ENCODE measurements around the gene KLK15.
A peak's percentile ranks its signal among the peaks of the same experiment; 100 is the strongest.

Gene KLK15

DNA sequence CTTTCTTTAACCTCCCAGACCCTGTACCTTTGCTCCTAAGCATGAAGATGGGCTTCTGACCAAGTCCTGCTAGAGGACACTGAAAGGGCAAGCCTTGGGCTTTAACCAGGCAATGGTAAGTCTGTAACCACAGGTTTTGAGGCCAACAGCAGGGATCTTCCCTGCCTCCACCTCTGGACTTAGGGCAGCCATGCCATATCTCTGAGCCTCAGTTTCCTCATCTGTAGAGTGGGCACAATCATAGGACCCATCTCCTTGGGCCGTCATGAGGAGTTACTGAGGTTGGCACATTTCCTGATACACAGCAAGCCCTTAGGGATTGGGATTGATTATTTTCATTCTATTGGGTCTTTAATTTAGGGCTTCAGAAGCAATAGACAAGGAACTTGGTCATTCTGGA is 24.5 kb downstream of the KLK15 start:
- ChIA-PET CTCF (no interaction called here), POLR2A (ENCODE audit: low non-redundant PET) (no interaction called here)
- no peak overlapping the region for H3K27ac ChIP-seq
- TF ChIP-seq, protein P1, sequence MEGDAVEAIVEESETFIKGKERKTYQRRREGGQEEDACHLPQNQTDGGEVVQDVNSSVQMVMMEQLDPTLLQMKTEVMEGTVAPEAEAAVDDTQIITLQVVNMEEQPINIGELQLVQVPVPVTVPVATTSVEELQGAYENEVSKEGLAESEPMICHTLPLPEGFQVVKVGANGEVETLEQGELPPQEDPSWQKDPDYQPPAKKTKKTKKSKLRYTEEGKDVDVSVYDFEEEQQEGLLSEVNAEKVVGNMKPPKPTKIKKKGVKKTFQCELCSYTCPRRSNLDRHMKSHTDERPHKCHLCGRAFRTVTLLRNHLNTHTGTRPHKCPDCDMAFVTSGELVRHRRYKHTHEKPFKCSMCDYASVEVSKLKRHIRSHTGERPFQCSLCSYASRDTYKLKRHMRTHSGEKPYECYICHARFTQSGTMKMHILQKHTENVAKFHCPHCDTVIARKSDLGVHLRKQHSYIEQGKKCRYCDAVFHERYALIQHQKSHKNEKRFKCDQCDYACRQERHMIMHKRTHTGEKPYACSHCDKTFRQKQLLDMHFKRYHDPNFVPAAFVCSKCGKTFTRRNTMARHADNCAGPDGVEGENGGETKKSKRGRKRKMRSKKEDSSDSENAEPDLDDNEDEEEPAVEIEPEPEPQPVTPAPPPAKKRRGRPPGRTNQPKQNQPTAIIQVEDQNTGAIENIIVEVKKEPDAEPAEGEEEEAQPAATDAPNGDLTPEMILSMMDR (conservative IDR thresholded peaks at IDR 0.05; ENCODE audit: low read depth) = no peak
- DNase-seq (ENCODE audit: low spot score) = no peak

DNA sequence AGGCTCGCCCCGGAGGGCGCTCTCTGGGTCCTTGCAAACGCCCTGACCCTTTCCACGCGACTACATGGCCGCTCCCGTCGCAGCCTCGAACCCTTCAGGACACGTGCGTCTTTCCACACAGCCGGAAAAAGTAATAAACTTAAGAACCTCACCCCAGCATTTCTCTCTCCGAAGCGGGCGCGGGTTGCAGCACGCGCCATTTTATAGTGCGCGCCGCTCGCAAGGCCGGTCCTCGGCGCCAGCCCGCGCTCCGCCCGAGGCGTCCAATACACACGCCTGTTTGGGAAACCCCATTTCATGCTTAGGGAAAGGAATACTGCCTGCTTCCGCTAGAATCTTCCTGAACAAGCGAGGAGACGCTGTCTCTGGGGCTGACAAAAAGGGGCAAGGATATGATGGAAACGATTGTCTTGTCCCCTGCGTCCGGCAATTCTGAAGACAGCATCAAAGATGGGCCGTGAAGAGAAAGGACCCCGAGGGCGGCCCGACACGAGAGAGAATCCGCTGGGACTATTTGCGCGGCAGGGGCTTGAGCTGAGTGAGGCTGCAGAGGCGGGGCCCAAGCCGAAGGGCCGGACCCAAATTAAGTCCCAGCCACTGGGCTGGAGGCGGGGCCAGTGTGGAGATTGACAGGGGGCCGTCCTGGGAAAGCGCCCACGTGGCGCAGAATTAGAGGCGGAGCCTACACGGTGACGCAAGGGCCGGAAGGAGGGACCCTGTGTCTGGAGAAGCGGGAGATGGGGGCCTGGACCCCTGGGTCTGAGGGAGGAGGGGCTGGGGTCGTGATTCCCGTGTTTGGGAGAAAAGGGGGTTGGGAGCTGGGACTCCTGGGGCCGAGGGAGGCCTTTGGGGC is 28.7 kb downstream of the KLK15 start:
- POLR2A ChIA-PET (ENCODE audit: low non-redundant PET) = interaction anchor here (0.6 kb wide), 1 partner anchor 20 kb away, joined by 3 read pairs; no protein-coding TSS in a partner anchor
- CTCF ChIA-PET = no interaction called here
- DNase-seq (ENCODE audit: low spot score) = peak; percentile 97
- TF ChIP-seq, protein P1 (conservative IDR thresholded peaks at IDR 0.05; ENCODE audit: low read depth) = no peak
- H3K27ac ChIP-seq = peak overlapping the region; percentile 97

DNA sequence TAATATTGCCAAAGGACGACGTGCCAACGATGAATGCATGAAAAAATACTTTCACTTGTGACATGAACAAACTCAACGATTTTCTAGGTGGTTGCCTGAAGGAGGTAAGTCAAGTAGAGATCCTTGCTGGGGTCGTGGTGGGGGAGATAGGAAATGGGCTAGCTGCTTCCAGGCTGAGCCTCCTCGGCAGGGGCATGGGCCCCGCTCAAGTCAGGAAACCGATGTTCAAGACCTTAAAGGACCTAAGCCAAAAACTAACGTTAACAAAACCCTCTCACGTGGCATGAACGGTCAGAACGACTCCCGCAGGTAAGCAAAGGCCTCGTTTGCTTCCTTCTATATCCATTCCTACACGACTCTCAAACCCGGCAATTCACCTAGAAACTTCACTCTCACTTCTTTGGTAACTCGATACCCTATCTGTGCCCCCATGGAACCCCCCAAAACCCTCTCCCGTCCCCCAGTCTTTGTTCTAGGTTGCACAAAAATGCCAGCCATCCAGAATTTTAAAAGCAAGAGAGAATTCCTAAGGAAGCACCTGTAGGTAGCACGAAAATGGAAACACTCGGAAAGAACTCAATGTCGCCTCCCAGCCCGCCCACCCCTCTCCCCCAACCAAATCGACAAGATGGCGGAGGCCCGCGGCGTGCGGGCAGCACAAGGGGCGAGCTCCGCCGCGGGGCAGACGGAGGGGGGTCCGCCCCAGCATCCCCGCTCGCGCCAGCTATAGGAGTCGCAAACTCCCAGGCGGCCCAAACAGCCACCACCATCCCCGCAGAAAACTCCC is 29.5 kb downstream of the KLK15 start:
- ChIA-PET CTCF (interaction anchor here (0.5 kb wide), 1 partner anchor 338 kb away, joined by 3 read pairs; no protein-coding TSS in a partner anchor), POLR2A (ENCODE audit: low non-redundant PET) (no interaction called here)
- peak overlapping the region; percentile 97 for H3K27ac ChIP-seq
- TF ChIP-seq, protein P1 (conservative IDR thresholded peaks at IDR 0.05; ENCODE audit: low read depth) = no peak
- DNase-seq (ENCODE audit: low spot score) = no peak

DNA sequence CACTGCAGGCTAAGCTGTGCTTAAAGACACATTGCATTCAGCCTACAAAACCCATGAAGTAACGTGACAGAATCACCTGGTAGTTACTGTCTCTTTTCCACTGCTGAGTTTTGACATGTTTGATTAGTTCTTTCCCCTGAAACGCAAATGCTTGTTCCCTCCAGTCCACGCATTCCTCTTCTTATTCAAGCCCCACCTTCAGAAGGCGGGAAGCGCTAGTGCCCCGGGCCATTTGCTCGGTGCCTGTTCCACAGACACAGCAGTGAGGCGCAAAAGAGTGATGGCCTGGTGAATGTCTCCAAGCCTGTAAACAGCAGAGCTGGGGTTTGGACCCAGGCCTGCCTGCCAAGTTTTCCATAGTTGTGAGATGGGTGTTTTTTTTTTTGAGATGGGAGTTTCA is 32.3 kb downstream of the KLK15 start:
- TF ChIP-seq, protein P1 (conservative IDR thresholded peaks at IDR 0.05; ENCODE audit: low read depth) = no peak
- ChIA-PET CTCF (interaction anchor here (0.6 to 1.0 kb wide), 3 partner anchors 97 to 209 kb away, joined by 3 to 7 read pairs (median 3); no protein-coding TSS in a partner anchor), POLR2A (ENCODE audit: low non-redundant PET) (no interaction called here)
- H3K27ac ChIP-seq = peak overlapping the region; percentile 60
- no peak for DNase-seq (ENCODE audit: low spot score)

DNA sequence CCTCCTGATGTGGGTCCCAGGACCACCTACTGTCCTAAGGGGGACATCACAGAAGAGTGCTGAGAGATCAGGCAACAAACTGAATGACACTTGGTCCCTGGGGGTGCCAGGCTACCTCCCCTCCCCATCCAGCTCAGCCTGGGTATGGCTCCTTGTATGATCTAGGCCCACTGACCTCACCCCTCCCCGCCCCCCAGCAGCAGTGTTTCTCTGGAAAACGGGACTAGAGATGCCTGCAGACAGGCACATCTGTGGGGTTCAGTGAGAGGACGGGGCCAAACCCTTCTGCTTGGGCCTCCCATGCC is 33.9 kb downstream of the KLK15 start:
- TF ChIP-seq, protein P1 (conservative IDR thresholded peaks at IDR 0.05; ENCODE audit: low read depth) = no peak
- CTCF ChIA-PET = no interaction called here
- H3K27ac ChIP-seq = peak overlapping the region; percentile 63
- DNase-seq (ENCODE audit: low spot score) = no peak
- POLR2A ChIA-PET (ENCODE audit: low non-redundant PET) = no interaction called here

DNA sequence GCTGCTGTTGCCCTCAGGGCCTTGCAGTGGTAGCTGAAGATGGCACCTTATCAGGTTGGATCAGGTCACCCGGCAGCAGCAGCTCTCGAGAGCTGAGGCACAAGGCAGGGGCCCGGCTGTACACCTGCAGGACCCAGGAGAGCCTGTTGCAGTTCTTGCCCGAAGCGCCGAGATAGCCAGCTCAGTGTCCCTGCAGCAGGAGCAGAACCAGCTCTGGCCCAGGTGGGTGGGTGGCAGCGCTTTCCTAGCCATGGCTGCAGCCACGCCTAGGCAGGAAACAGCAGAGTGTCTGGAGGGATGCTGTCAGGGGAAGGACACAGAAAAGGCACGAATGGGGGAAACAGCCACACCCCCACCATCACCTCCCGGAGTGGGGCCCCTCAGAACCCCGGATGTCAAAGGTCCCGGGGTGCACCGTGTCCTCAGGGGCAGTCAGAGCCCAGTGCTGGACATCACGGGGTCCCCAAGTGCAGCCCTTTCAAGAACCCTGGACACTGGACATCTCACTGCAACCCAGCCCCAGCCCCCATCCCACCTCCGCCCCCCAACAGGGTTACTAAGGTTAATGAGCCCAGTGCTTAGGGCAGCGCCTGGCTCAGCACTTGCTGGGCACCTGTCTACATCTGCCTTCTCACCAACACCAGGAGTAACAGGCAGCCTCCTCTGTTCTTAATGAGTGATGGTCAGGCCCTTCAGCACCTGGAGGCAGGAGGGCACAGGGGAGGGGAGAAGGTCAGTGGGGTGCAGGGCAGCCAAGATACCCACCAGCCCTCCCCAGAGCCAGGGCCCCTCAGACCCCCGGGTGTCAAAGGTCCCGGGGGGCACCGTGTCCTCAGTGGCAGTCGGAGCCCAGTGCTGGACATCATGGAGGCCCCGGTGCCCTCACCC is 34.5 kb downstream of the KLK15 start:
- TF ChIP-seq, protein P1 (conservative IDR thresholded peaks at IDR 0.05; ENCODE audit: low read depth) = no peak
- ChIA-PET POLR2A (ENCODE audit: low non-redundant PET) (no interaction called here), CTCF (no interaction called here)
- DNase-seq (ENCODE audit: low spot score) = no peak
- peak overlapping the region; percentile 63 for H3K27ac ChIP-seq
